ENCODE measurements around the gene AP5S1. TPM values are rescaled to one million over a fixed set of nuclear protein-coding genes. Genes with fewer than 3 reads are reported as not detected.

AP5S1 gene
- total and polyA plus RNA-seq, 9 of the 15 experiments (the other 6 are each of a cell fraction or from before 2014, with no cell fraction given): 2.6 to 8.8 (median 4.4) TPM

GRCh38 chr20:3795511-3796468 is 24.6 kb upstream of the AP5S1 start, which contains the start of gene CDC25B (continued):
- TF ChIP-seq POLR3A (IDR thresholded peaks at IDR 0.05; ENCODE audit: borderline replicate concordance, extremely low read depth, insufficient read depth, insufficient read length): no peak
- no peak for TF ChIP-seq CBX2 (IDR thresholded peaks at IDR 0.05; ENCODE audit: insufficient read depth, low read length, poor library complexity, severe bottlenecking)
- no peak for TF ChIP-seq RBM14 (IDR thresholded peaks at IDR 0.05; ENCODE audit: borderline replicate concordance, insufficient read depth, low read depth, low read length)
- TF ChIP-seq ZNF143 (CRISPR knock-in tag; IDR thresholded peaks at IDR 0.05): peak; percentile 51; the same call in 1 of the 2 replicates
- TF ChIP-seq, protein P1, sequence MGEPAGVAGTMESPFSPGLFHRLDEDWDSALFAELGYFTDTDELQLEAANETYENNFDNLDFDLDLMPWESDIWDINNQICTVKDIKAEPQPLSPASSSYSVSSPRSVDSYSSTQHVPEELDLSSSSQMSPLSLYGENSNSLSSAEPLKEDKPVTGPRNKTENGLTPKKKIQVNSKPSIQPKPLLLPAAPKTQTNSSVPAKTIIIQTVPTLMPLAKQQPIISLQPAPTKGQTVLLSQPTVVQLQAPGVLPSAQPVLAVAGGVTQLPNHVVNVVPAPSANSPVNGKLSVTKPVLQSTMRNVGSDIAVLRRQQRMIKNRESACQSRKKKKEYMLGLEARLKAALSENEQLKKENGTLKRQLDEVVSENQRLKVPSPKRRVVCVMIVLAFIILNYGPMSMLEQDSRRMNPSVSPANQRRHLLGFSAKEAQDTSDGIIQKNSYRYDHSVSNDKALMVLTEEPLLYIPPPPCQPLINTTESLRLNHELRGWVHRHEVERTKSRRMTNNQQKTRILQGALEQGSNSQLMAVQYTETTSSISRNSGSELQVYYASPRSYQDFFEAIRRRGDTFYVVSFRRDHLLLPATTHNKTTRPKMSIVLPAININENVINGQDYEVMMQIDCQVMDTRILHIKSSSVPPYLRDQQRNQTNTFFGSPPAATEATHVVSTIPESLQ (CRISPR knock-in tag; IDR thresholded peaks at IDR 0.05): 0 out of 2 replicates have a peak, but pooled peaks have one; percentile 9
- TF ChIP-seq NEUROD1 (IDR thresholded peaks at IDR 0.05; ENCODE audit: borderline replicate concordance, low read depth, low read length, partially characterized antibody): no peak
- TF ChIP-seq CBX8 (IDR thresholded peaks at IDR 0.05; ENCODE audit: borderline replicate concordance, extremely low read depth, low read depth, low read length, poor library complexity, severe bottlenecking): no peak
- peak; percentile 89 to 96 for TF ChIP-seq KDM1A (IDR thresholded peaks at IDR 0.05)
- 0 out of 2 replicates have a peak, but pooled peaks have one; percentile 40 for TF ChIP-seq NBN (IDR thresholded peaks at IDR 0.05; ENCODE audit: low read depth)
- TF ChIP-seq MBD1 (CRISPR knock-in tag; IDR thresholded peaks at IDR 0.05): no peak
- no peak for TF ChIP-seq ZNF644 (tag; IDR thresholded peaks at IDR 0.05; ENCODE audit: low read depth)
- TF ChIP-seq DACH1 (IDR thresholded peaks at IDR 0.05; ENCODE audit: partially characterized antibody): peak; percentile 82
- TF ChIP-seq TAF7 (tag; IDR thresholded peaks at IDR 0.05): no peak
- TF ChIP-seq TBP (optimal IDR thresholded peaks at IDR 0.05; ENCODE audit: low read depth, low read length): peak; percentile 41
- no peak; the same call in 1 of the 2 replicates for TF ChIP-seq RAD51 (IDR thresholded peaks at IDR 0.05; ENCODE audit: borderline replicate concordance, low read depth)
- no peak for TF ChIP-seq ZNF431 (CRISPR knock-in tag; IDR thresholded peaks at IDR 0.05)
- TF ChIP-seq CBX1 (IDR thresholded peaks at IDR 0.05; ENCODE audit: low read depth): peak; percentile 98
- TF ChIP-seq, protein P2, sequence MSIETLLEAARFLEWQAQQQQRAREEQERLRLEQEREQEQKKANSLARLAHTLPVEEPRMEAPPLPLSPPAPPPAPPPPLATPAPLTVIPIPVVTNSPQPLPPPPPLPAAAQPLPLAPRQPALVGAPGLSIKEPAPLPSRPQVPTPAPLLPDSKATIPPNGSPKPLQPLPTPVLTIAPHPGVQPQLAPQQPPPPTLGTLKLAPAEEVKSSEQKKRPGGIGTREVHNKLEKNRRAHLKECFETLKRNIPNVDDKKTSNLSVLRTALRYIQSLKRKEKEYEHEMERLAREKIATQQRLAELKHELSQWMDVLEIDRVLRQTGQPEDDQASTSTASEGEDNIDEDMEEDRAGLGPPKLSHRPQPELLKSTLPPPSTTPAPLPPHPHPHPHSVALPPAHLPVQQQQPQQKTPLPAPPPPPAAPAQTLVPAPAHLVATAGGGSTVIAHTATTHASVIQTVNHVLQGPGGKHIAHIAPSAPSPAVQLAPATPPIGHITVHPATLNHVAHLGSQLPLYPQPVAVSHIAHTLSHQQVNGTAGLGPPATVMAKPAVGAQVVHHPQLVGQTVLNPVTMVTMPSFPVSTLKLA (conservative IDR thresholded peaks at IDR 0.05): peak; percentile 55 to 74
- no peak for TF ChIP-seq STAT5B (CRISPR knock-in tag; IDR thresholded peaks at IDR 0.05)
- 0 out of 2 replicates have a peak, but pooled peaks have one; percentile 18 for TF ChIP-seq GATAD2B (IDR thresholded peaks at IDR 0.05; ENCODE audit: borderline replicate concordance)
- no peak for TF ChIP-seq SMC3 (conservative IDR thresholded peaks at IDR 0.05; ENCODE audit: insufficient read depth, low read depth, low read length)
- no peak for TF ChIP-seq PTRF (tag; IDR thresholded peaks at IDR 0.05)

All from K562 (cell line).